ENCODE data around the gene KRT16. TPM values are rescaled to one million over a fixed set of nuclear protein-coding genes. Genes with fewer than 3 reads are reported as not detected.
"Not testable (repeated sequence)": the region's sequence is repeated elsewhere in the genome, so short reads cannot be mapped to it uniquely, and the experiment has no call there.

KRT16 gene
- total RNA-seq, 1 donor from 2014 or later = 31.9 TPM

- no peak overlapping the region for H3K4me3 ChIP-seq
- H3K36me3 ChIP-seq = no peaks in the 10 kb centered on the region
- no peaks in the 10 kb centered on the region for H3K9me3 ChIP-seq
- no peaks in the 10 kb centered on the region for H3K27me3 ChIP-seq
- intact Hi-C loops (cut with DNase I) = no loop called here
- DNase-seq (ENCODE audit: low spot score in 2 of 2) = peak in 1 of 2 donors; percentile 69
- H3K27ac ChIP-seq = no peak overlapping the region
- TF ChIP-seq, protein P1, sequence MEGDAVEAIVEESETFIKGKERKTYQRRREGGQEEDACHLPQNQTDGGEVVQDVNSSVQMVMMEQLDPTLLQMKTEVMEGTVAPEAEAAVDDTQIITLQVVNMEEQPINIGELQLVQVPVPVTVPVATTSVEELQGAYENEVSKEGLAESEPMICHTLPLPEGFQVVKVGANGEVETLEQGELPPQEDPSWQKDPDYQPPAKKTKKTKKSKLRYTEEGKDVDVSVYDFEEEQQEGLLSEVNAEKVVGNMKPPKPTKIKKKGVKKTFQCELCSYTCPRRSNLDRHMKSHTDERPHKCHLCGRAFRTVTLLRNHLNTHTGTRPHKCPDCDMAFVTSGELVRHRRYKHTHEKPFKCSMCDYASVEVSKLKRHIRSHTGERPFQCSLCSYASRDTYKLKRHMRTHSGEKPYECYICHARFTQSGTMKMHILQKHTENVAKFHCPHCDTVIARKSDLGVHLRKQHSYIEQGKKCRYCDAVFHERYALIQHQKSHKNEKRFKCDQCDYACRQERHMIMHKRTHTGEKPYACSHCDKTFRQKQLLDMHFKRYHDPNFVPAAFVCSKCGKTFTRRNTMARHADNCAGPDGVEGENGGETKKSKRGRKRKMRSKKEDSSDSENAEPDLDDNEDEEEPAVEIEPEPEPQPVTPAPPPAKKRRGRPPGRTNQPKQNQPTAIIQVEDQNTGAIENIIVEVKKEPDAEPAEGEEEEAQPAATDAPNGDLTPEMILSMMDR (IDR thresholded peaks at IDR 0.05) = no peak
- H3K4me1 ChIP-seq = peaks cover 0 to 5% of the 10 kb centered on the region in 2 donors
Measured at GRCh38 chr17:41588126-41588810, 24.3 kb downstream of the KRT16 start.

DNA sequence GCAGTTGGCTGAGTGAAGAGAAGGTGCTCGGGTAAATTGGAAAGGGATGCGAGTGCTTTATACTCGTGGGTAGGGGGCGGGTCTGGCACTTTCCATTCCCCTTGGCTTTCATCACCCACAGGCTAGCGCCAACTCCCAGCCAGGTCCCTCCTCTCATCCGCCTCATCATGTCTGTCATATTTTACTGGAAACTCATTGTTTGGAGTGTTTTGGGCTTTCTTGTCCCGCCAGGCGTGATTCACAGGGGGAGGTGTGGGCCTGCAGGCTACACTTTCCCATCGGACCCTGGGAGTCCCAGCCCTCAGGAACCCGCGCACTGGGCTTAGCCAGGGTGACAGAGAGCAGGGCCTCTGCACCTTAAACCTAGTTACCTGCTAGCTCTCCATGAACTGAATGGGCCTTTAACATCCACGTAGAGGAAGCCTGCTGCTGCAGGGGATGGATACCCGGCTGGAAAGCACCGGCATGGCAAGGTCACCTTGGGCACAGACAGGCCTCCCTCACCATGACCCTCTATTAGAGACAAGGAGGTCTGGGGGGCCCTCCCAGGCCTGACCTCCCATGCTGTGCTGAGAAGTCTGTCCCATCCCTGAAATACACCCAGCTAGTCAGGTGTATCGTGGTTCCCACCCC, 25.6 kb downstream of the KRT16 start, which contains the start of gene KRT14:
TSS of gene KRT14 (minus strand) at position 33 of the 633 bp plus-strand sequence. CDS start 61 bp downstream, outside the sequence.
- H3K9me3 ChIP-seq = no peaks in the 10 kb centered on the region

DNA sequence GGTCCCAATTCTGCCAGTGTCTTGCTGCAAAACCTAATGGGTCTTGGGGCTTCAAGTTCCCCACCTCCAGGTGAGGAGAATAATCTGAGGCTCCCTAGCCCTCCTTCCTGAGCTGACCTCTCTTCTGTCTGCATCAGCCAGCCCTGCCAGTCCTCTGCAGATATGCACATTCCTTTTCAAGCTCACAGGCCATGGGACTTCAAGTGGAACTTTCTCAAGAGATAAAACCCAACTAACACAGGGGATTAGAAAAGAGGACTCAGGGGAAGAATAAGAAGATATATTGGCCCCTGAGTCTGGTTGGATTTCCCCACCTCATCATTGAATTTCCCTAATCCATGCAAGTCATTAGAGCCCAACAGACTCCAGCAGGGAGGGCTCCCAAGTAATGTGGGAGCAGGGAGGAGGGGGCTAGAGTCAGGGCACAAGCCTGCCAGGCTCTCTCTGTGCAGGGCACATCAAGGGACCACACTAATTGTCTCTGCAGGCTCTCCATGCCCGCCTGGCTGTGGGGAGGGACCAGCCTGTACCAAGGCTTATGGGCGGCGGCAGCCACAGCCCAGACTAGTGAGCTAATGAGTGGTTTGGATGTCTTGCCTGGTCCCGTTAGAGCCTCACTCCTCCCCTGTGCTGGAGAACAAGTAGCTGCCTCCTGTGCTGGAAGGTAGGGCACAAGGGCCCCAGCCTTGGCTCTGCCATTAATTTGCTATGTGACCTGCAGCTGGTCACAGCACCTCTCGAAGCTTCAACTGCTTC, 27.1 kb downstream of the KRT16 start:
- intact Hi-C loops (cut with DNase I) = no loop called here
- Histone ChIP-seq H3K4me1 (peaks cover 0 to 5% of the 10 kb centered on the region in 2 donors), H3K9me3 (no peaks in the 10 kb centered on the region), H3K4me3 (no peak overlapping the region), H3K36me3 (no peaks in the 10 kb centered on the region), H3K27me3 (no peaks in the 10 kb centered on the region), H3K27ac (no peak overlapping the region)
- TF ChIP-seq, protein P1 (IDR thresholded peaks at IDR 0.05) = no peak
- no peak for DNase-seq (ENCODE audit: low spot score in 2 of 2)

More for the DNA sequence above, 25.6 kb downstream of the KRT16 start, which contains the start of gene KRT14:
- TF ChIP-seq, protein P1 (IDR thresholded peaks at IDR 0.05) = no peak
- intact Hi-C loops (cut with DNase I) = no loop called here
- Histone ChIP-seq H3K4me3 (no peak within 1 kb of the TSS), H3K4me1 (peaks cover 0 to 5% of the 10 kb centered on the region in 2 donors), H3K36me3 (no peaks in the 10 kb centered on the region), H3K27me3 (no peaks in the 10 kb centered on the region), H3K27ac (no peak within 1 kb of the TSS)
- DNase-seq (ENCODE audit: low spot score in 2 of 2) = no peak

DNA sequence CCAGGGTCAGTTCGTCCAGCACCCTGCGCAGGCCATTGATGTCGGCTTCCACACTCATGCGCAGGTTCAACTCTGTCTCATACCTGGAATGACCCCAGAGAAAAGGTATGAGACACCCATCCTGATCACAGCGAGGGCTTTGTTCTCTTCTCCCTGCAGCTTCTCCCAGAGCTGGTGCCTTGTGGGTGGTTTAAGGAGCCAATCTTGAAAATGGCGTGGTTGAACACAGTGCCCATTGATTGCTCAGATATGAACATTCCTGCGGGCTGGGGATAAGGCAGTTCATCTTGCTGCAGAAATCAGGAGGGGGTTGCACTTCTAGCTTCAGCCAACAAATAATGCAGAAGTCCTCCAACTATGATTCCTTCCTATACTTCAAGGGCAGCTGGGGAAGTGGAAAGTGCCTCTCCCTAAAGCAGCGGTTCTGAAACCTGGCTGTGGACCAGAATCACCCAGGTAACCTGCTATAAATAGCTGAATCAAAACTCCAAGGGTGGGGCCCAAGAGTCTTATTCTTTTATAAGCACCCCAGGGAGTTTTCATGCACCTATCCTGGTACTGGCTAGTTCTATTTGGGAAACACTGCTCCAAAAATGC, 28.1 kb downstream of the KRT16 start:
- H3K36me3 ChIP-seq; intact Hi-C loops (cut with DNase I); H3K27ac ChIP-seq; H3K4me1 ChIP-seq; H3K4me3 ChIP-seq; H3K9me3 ChIP-seq; DNase-seq (ENCODE audit: low spot score in 2 of 2); H3K27me3 ChIP-seq: not testable (repeated sequence)

DNA sequence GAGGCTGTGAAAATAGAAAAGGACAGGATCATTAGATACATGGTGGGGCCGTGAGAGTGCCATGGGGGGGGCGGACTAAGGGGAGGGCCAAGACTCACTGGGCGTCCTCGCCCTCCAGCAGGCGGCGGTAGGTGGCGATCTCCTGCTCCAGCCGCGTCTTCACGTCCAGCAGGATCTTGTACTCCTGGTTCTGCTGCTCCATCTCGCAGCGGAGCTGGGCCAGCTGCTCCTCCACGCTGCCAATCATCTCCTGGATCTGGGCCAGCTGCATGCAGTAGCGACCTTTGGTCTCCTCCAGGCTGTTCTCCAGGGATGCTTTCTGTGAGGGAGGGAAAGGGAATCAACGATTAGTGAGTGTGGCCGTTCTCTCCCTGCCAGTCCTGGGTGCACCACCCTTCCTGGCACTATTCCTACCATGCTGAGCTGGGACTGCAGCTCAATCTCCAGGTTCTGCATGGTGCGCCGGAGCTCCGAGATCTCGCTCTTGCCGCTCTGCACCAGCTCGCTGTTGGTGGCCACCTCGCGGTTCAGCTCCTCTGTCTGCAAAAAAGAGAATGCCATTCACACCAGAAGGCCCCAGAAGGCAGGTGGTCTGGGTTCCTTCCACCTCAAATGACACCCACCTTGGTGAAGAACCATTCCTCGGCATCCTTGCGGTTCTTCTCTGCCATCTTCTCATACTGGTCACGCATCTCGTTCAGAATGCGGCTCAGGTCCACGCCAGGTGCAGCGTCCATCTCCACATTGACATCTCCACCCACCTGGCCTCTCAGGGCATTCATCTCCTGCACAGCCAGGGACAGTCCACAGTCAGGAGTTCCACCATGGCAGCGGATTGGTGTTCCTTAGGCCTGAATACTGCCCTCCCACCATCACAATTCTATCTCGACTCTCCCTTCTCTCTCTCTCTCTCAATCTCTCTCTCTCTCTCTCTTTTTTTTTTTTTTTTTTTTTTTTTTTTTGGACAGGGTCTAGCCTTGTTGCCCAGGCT, 29.1 kb downstream of the KRT16 start:
- no peaks in the 10 kb centered on the region for H3K27me3 ChIP-seq
- intact Hi-C loops (cut with DNase I) = no loop called here
- H3K4me1 ChIP-seq = peaks cover 0 to 5% of the 10 kb centered on the region in 2 donors
- no peak overlapping the region for H3K27ac ChIP-seq
- TF ChIP-seq, protein P1 (IDR thresholded peaks at IDR 0.05) = no peak
- no peaks in the 10 kb centered on the region for H3K9me3 ChIP-seq
- DNase-seq (ENCODE audit: low spot score in 2 of 2) = no peak
- H3K4me3 ChIP-seq = no peak overlapping the region
- no peaks in the 10 kb centered on the region for H3K36me3 ChIP-seq

- H3K27ac ChIP-seq; H3K9me3 ChIP-seq; H3K27me3 ChIP-seq; H3K4me1 ChIP-seq; H3K4me3 ChIP-seq; H3K36me3 ChIP-seq; DNase-seq (ENCODE audit: low spot score in 2 of 2); intact Hi-C loops (cut with DNase I): not testable (repeated sequence)
Measured at GRCh38 chr17:41582061-41582968, 30.3 kb downstream of the KRT16 start.
